Neural cell (in vitro differentiated cells): ENCODE results near the gene SUCLG1. TPM values are rescaled to one million over a fixed set of nuclear protein-coding genes. Genes with fewer than 3 reads are reported as not detected.

Experiments used
- H2AFZ ChIP-seq: fragments of 200-600, 300-800 bp; sonication (generic), shearing (Covaris generic); 2 replicates; pipeline ENCODE4 v1.6.0; 2014; ENCODE audit warnings: low read depth, mild to moderate bottlenecking, antibody characterized with exemption, low read length, moderate library complexity
- H3F3A ChIP-seq: fragments of 200-600 bp; shearing (Covaris generic); 2 replicates; pipeline ENCODE4 v1.6.1; 2016; ENCODE audit warnings: mild to moderate bottlenecking, moderate library complexity, mixed read lengths, antibody characterized with exemption, low read length; ENCODE audit not compliant: insufficient read depth, poor library complexity, severe bottlenecking
- H3K27ac ChIP-seq: fragments of 200-600, 300-800 bp; sonication (generic), shearing (Covaris generic); 2 replicates; pipeline ENCODE4 v1.5.1; 2014; ENCODE audit warnings: mild to moderate bottlenecking, low read length, moderate library complexity
- H3K27me3 ChIP-seq: fragments of 300-800, 200-600 bp; sonication (generic), shearing (Covaris generic); 2 replicates; pipeline ENCODE4 v1.6.0; 2014; ENCODE audit warnings: mild to moderate bottlenecking, low read depth, low read length, moderate library complexity; ENCODE audit not compliant: insufficient read depth
- H3K36me3 ChIP-seq: fragments of 300-800, 200-600 bp; sonication (generic), shearing (Covaris generic); 2 replicates; pipeline ENCODE4 v1.5.1; 2014; ENCODE audit warnings: mild to moderate bottlenecking, antibody characterized with exemption, low read length, moderate library complexity; ENCODE audit not compliant: insufficient read depth
- H3K4me2 ChIP-seq: fragments of 300-800, 200-600 bp; sonication (generic), shearing (Covaris generic); 2 replicates; pipeline ENCODE4 v1.6.0; 2014; ENCODE audit warnings: mild to moderate bottlenecking, low read length
- H3K4me3 ChIP-seq: fragments of 300-800, 200-600 bp; sonication (generic), shearing (Covaris generic); 2 replicates; pipeline ENCODE4 v1.5.1; 2014; ENCODE audit warnings: mild to moderate bottlenecking, low read length, moderate library complexity
- H3K79me2 ChIP-seq: fragments of 200-600 bp; shearing (Covaris generic); replicated peaks from 2 replicates; pipeline ENCODE4 v1.6.0; 2014; ENCODE audit warnings: mild to moderate bottlenecking, low read length, moderate library complexity; ENCODE audit not compliant: insufficient read depth
- H3K9ac ChIP-seq: fragments of 300-800, 200-600 bp; sonication (generic), shearing (Covaris generic); 2 replicates; pipeline ENCODE4 v1.6.1; 2016; ENCODE audit warnings: mild to moderate bottlenecking, low read length, mixed read lengths
- H3K9me2 ChIP-seq: fragments of 200-600 bp; shearing (Covaris generic); 2 replicates; pipeline ENCODE4 v1.6.1; 2016; ENCODE audit warnings: mild to moderate bottlenecking, low read length, mixed read lengths; ENCODE audit not compliant: insufficient read depth
- H3K9me3 ChIP-seq: fragments of 200-600, 300-800 bp; sonication (generic), shearing (Covaris generic); 2 replicates; pipeline ENCODE4 v1.6.1; 2016; ENCODE audit warnings: mild to moderate bottlenecking, mixed run types, low read length, moderate library complexity, mixed read lengths
- H4K20me1 ChIP-seq: fragments of 200-600 bp; shearing (Covaris generic); 2 replicates; pipeline ENCODE4 v1.6.1; 2016; ENCODE audit warnings: mild to moderate bottlenecking, mixed run types; ENCODE audit not compliant: insufficient read depth
- CTCF ChIP-seq: fragments of 450-650 bp; IDR thresholded peaks from 2 replicates; pipeline ENCODE4 v1.5.1; 2014; ENCODE audit warnings: antibody characterized with exemption, mild to moderate bottlenecking, moderate library complexity; ENCODE audit not compliant: poor library complexity, severe bottlenecking
- EP300 ChIP-seq: fragments of 450-650 bp; conservative IDR thresholded peaks from 2 replicates; pipeline ENCODE4 v1.6.1; 2014; ENCODE audit warnings: antibody characterized with exemption, mild to moderate bottlenecking, moderate library complexity; ENCODE audit not compliant: poor library complexity, severe bottlenecking
- EZH2 ChIP-seq: fragments of 200-600, 300-800 bp; shearing (Covaris generic), sonication (generic); IDR thresholded peaks from 2 replicates; pipeline ENCODE4 v1.6.1; 2014; ENCODE audit warnings: antibody characterized with exemption, low read length, borderline replicate concordance, mild to moderate bottlenecking; ENCODE audit not compliant: insufficient read depth, poor library complexity, severe bottlenecking
- MXI1 ChIP-seq: fragments of 450-650 bp; conservative IDR thresholded peaks from 2 replicates; pipeline ENCODE4 v1.6.1; 2014; ENCODE audit warnings: antibody characterized with exemption, mild to moderate bottlenecking; ENCODE audit not compliant: poor library complexity, severe bottlenecking
- POLR2AphosphoS5 ChIP-seq: IDR thresholded peaks from 2 replicates; pipeline ENCODE4 v1.6.1; 2012
- RAD21 ChIP-seq: fragments of 450-650 bp; conservative IDR thresholded peaks from 2 replicates; pipeline ENCODE4 v1.6.1; 2014; ENCODE audit warnings: antibody characterized with exemption, mild to moderate bottlenecking, moderate library complexity
- REST ChIP-seq: IDR thresholded peaks from 2 replicates; pipeline ENCODE4 v1.6.1; 2012; ENCODE audit warnings: borderline replicate concordance
- SMC3 ChIP-seq: fragments of 450-650 bp; conservative IDR thresholded peaks from 2 replicates; pipeline ENCODE4 v1.6.1; 2014; ENCODE audit warnings: antibody characterized with exemption, mild to moderate bottlenecking, moderate library complexity; ENCODE audit not compliant: poor library complexity
- TAF1 ChIP-seq: IDR thresholded peaks from 2 replicates; pipeline ENCODE4 v1.6.1; 2012; ENCODE audit warnings: low read depth
- polyA plus RNA-seq: library from polyadenylated mRNA; depleted of rRNA; stranded (reverse); fragments of >200 nt; gene quantifications from 2 replicates; pipeline ENCODE4 v1.2.3, GENCODE V29; 2014

SUCLG1 gene
- polyA plus RNA-seq, 1 donor from 2014 or later, result 135 TPM

DNA sequence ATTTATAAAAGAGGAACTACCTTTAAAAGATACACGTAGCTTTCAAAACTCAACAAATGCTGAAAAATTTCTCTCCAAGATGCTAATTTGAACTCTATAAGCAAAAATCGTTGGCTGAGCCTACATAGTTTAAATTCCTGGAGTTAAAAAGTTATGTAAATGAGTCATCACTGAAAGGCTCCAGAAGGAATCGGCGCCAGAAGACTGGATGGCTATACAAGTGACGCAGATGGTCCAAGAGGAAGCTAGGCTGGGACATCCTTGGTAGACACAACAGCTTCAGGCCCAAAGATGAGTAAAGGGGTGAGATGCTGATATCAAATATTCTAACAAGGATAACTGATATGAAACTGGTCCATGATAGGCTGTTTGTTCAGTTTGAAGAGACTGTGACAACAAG lies 34.4 kb upstream of the SUCLG1 start:
- Histone ChIP-seq H4K20me1 (no peaks in the 10 kb centered on the region), H3K9me2 (no peaks in the 10 kb centered on the region), H3K9ac (no peak overlapping the region), H3K36me3 (no peaks in the 10 kb centered on the region), H3F3A (no peaks in the 10 kb centered on the region), H3K4me3 (no peak overlapping the region), H3K9me3 (no peaks in the 10 kb centered on the region), H2AFZ (no peak overlapping the region), H3K27ac (no peak overlapping the region), H3K79me2 (no peaks in the 10 kb centered on the region), H3K27me3 (no peaks in the 10 kb centered on the region), H3K4me2 (no peak overlapping the region)
- TF ChIP-seq CTCF (no peak), POLR2AphosphoS5 (no peak)

- H3K27ac ChIP-seq, result no peak overlapping the region
- H3K4me2 ChIP-seq, result no peak overlapping the region
- peak; percentile 64 for TF ChIP-seq RAD21
- no peak for TF ChIP-seq MXI1
- peak; percentile 58 for TF ChIP-seq CTCF
- TF ChIP-seq EZH2, result no peak
- no peak for TF ChIP-seq REST
- no peak for TF ChIP-seq EP300
- TF ChIP-seq TAF1, result no peak
- TF ChIP-seq POLR2AphosphoS5, result no peak
- peak; percentile 68 for TF ChIP-seq SMC3
- H3K9me2 ChIP-seq, result no peaks in the 10 kb centered on the region
- no peak overlapping the region for H3K9ac ChIP-seq
- no peaks in the 10 kb centered on the region for H3K27me3 ChIP-seq
- H3K9me3 ChIP-seq, result no peaks in the 10 kb centered on the region
- no peaks in the 10 kb centered on the region for H4K20me1 ChIP-seq
- no peaks in the 10 kb centered on the region for H3K36me3 ChIP-seq
- H3K79me2 ChIP-seq, result no peaks in the 10 kb centered on the region
- H3K4me3 ChIP-seq, result no peak overlapping the region
- H2AFZ ChIP-seq, result no peak overlapping the region
- no peaks in the 10 kb centered on the region for H3F3A ChIP-seq
Observed at GRCh38 chr2:84492571-84492970, 33.5 kb upstream of the SUCLG1 start.
